Iris pigment epithelial cell (primary cell): ENCODE results near the gene ISOC2.

Source experiments
- DNase-seq: peaks from one replicate; pipeline ENCODE4 v3.0.0-alpha.2; 2011; ENCODE audit warnings: low read depth

The ISOC2 gene

DNA sequence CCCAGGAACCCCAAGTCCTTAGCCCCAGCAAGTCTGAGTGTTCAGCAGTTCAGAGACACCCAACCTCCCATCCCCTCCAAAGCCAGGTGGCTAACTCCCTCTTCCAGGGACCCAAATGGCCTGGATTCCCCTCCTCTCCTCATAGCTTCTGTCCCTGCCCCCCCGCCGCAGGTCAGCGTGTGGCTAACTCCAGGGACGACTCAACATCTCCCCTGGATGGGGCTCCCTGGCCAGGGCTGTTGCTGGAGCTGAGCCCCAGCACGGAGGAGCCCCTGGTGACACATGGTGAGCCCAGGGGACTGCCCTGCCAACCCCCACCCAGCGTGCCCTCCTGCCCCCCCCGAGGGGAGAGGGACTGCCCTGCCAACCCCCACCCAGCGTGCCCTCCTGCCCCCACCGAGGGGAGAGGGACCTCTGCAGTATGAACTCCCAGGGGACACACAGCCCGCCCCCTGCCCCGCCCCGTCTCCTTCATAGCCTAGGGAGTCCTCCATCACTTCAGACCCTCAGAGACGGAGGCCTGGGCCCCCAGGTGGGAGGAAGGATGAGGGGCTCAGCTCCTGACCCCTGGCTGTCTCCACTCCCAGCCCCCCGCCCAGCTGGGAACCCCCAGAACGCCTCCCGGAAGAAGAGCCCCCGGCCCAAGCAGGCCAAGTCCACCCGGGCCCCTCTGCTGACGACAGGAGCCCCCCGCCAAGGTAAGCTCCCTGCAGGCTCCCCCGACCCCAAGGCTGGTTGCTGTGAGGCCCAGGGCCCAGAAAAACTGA, 28.5 kb upstream of the ISOC2 start:
- DNase-seq, result no peak

DNA sequence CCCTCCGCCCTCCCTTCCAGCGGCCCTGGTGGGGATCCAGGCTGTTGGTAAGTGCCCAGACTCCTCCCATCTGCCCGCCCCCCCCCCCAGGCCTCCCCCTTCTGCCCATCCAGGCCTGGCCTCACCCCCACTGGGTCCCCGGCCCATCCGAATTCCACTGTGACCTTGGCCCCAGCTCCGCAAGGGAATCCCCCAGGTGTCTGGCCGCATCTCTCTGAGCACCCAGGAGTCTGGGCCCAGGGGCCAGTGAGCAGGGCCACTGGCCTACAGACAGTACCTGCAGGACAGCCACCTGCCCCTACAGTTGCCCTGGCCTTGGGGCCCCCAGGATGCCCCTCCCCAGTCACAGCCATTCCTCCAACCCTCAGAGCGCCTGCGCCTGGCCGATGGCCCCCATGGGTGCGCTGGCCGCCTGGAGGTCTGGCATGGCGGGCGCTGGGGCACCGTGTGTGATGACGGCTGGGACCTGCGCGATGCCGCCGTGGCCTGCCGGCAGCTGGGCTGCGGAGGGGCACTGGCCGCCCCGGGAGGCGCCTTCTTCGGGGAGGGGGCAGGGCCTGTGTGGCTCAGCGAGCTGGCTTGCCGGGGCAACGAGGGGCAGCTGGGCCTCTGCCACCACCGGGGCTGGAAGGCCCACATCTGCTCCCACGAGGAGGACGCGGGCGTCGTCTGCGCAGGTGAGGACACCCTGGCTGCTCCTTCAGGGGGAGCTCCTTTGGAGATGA, 27.7 kb upstream of the ISOC2 start:
- DNase-seq, result no peak

GRCh38 chr19:55487924-55488687, 26.7 kb upstream of the ISOC2 start, which contains the start of gene SSC5D:
SSC5D (plus strand) TSS chr19:55488436; CDS start chr19:55488590, 154 bp downstream.
- peak; percentile 22 for DNase-seq

GRCh38 chr19:55486971-55487923, 25.8 kb upstream of the ISOC2 start:
- DNase-seq, result peak; percentile 96

DNA sequence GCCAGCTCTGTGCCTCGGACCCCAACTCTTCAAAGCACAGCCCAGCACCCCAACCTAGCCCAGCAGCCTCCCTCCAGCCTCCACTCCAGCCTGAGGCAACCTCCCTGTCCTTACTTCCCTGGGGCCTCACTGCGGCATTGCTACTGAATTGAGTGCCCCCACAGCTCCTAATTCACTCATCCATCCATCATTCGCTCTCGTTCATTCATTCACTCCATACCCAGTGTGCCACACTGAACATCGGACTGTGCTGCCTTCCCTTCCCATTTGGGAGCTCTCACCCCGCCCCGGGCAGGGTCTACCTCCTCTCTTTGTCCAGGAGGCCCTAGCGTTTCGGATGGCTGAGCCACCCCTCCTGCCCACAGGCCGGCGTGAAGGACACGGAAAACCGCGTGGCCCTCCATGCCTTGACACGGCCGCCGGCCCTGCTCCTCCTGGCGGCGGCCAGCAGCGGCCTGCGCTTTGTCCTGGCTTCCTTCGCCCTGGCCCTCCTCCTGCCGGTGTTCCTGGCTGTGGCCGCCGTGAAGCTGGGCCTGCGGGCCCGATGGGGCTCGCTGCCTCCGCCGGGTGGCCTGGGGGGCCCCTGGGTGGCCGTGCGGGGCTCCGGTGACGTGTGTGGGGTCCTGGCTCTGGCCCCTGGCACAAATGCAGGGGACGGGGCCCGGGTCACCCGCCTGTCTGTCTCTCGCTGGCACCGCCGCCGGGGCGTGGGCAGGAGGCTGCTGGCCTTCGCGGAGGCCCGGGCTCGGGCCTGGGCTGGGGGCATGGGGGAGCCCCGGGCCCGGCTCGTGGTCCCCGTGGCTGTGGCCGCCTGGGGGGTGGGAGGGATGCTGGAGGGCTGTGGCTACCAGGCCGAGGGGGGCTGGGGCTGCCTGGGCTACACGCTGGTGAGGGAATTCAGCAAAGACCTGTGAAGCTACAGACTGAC, 24.9 kb upstream of the ISOC2 start:
- no peak for DNase-seq

GRCh38 chr19:55485439-55486011, 24.1 kb upstream of the ISOC2 start:
- no peak for DNase-seq

DNA sequence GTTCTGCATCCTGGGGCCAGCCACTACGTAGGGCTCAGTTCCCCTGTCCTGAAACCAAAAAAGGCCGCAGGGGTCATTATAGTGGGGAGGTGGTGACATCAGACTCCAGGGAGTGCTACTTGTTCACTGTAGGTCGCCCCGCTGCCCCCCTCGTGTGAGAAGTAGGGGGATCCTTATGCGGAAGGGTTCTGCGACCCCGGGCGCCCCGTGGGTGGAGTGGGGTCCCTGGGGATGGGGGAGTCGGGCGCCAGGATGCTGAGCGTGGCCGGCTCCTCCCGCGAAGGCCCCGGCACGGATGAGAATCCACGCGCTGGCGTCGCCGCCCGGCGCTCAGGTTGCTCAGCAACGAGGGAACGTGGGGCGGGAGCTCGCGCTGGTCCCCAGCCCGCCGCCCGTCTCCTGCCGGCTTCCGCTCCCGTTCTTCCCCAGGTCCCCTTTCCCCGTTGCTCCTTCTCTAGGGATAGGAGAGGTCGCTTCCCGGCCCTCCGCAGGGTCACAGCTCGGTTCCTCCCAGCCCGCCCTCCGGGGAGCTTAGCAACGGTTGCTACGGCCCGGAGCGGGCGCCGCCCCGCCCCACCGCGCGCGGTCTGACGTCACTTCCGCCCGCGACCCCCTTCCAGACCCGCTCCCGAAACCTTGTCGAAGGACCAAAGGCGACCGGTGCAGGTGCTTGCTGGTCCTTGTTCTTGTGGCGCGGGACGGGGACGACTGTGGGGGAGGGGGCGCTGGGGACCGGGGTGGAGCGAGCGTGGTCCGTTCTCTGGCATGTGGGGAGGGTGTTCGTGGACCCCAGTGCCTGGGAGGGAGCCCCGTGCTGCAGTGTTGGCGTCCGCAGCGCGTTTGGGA, 23.4 kb upstream of the ISOC2 start, which contains the start of gene NAT14:
Gene NAT14, plus strand, starts transcription at position 596 of the 846 bp plus-strand sequence. CDS start 521 bp downstream, outside the sequence.
- peak; percentile 40 for DNase-seq

- DNase-seq, result no peak
Observed at GRCh38 chr19:55483706-55484592, 22.5 kb upstream of the ISOC2 start.

- DNase-seq, result no peak
Observed at GRCh38 chr19:55482967-55483705, 21.7 kb upstream of the ISOC2 start.

GRCh38 chr19:55482156-55482961, 20.9 kb upstream of the ISOC2 start:
- DNase-seq, result no peak

GRCh38 chr19:55481794-55482155, 20.3 kb upstream of the ISOC2 start:
- no peak for DNase-seq

GRCh38 chr19:55481148-55481793, 19.8 kb upstream of the ISOC2 start:
- no peak for DNase-seq

- DNase-seq, result no peak
Observed at GRCh38 chr19:55479451-55480230, 18.2 kb upstream of the ISOC2 start.

DNA sequence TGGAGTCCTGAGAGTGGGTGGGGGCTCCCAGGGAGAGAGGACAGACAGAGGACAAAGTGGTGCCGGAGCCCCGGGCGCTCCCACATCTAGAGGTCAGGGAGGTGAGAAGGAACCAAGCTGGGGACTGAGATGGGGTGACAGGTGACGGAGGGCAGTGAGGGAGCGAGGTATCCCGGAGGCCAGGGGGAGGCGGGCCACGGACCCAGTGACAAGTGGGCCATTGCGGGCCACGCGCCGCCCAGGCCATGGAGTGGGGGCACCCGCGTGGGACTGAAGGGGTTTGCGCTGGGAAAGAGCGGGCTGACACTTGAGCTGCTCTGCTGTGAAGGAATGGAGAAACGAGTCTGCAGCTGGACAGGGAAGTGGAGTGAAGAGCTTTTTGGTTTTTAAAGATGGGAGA, 17.6 kb upstream of the ISOC2 start:
- no peak for DNase-seq

- DNase-seq, result no peak
Observed at GRCh38 chr19:55478364-55478763, 16.9 kb upstream of the ISOC2 start.
